Lung (tissue), 12 donors: Measurements from ENCODE around the gene LGALSL. TPM values are rescaled to one million over a fixed set of nuclear protein-coding genes. Genes with fewer than 3 reads are reported as not detected.

Experiments
- ATAC-seq: fragments of 200-7000 bp; cut with Tn5 transposase; one replicate; pipeline ENCODE4 v1.9.1; 2020; ENCODE audit warnings: moderate number of reproducible peaks; ENCODE audit not compliant: insufficient read depth, low FRiP score
- DNase-seq, 3 donors: peaks; one replicate each; pipeline ENCODE4 v3.0.0-alpha.2; 2013 to 2017
- H3K27ac ChIP-seq, 2 donors: one replicate each; pipeline ENCODE4 v1.5.1; 2013; ENCODE audit warnings: mild to moderate bottlenecking in 2 of 2, moderate library complexity in 2 of 2, control low read depth in 1 of 2, inconsistent platforms in 1 of 2, low read depth in 1 of 2, low read length in 1 of 2
- H3K27me3 ChIP-seq, 3 donors: one replicate each; pipeline ENCODE4 v1.5.1; 2013; ENCODE audit warnings: low read length in 2 of 3; ENCODE audit not compliant: control insufficient read depth in 3 of 3, insufficient read depth in 3 of 3
- H3K36me3 ChIP-seq, 4 donors: one replicate each; pipeline ENCODE4 v1.5.1; 2013; ENCODE audit warnings: low read length in 4 of 4, mild to moderate bottlenecking in 1 of 4, moderate library complexity in 1 of 4; ENCODE audit not compliant: control insufficient read depth in 4 of 4, insufficient read depth in 4 of 4
- H3K4me1 ChIP-seq, 5 donors: one replicate each; pipeline ENCODE4 v1.5.1; 2013; ENCODE audit warnings: low read length in 5 of 5, mild to moderate bottlenecking in 2 of 5, moderate library complexity in 1 of 5; ENCODE audit not compliant: control insufficient read depth in 5 of 5, insufficient read depth in 5 of 5
- H3K4me3 ChIP-seq: one replicate; pipeline ENCODE4 v1.5.1; 2013; ENCODE audit warnings: mild to moderate bottlenecking, control low read depth, moderate library complexity
- H3K9ac ChIP-seq, 2 donors: one replicate each; pipeline ENCODE4 v1.5.1; 2013; ENCODE audit warnings: low read length in 2 of 2, control low read depth in 1 of 2; ENCODE audit not compliant: insufficient read depth in 1 of 2
- H3K9me3 ChIP-seq, 4 donors: one replicate each; pipeline ENCODE4 v1.5.1; 2013; ENCODE audit warnings: low read length in 3 of 4, mild to moderate bottlenecking in 1 of 4, moderate library complexity in 1 of 4; ENCODE audit not compliant: control insufficient read depth in 4 of 4, insufficient read depth in 3 of 4
- CTCF ChIP-seq: IDR thresholded peaks from 2 replicates; pipeline ENCODE4 v1.5.1; 2012; ENCODE audit warnings: mild to moderate bottlenecking; ENCODE audit errors: control extremely low read depth, extremely low read depth
- WGBS, 2 donors: extraction: QIAGEN DNeasy Blood & Tissue Kit; methylation state at CpG; one replicate each; pipeline ENCODE4 v1.1.7; 2013; 5-methylcytosine and 5-hydroxymethylcytosine counted together
- polyA plus RNA-seq, 2 donors: library from polyadenylated mRNA; stranded (reverse); fragments of 200-250 nt; gene quantifications; one replicate each; pipeline ENCODE4 v1.2.1, GENCODE V29; 2013
- total RNA-seq, 2 donors: library from RNA; depleted of rRNA in 1 of 2; stranded (reverse); fragments of >200 nt in 1 of 2; gene quantifications; one replicate each; pipeline ENCODE4 v1.2.1, GENCODE V29; 2014 to 2021
- donor health status: control.
- donor health status: control.
- donor health status: Bipolar disorder and iron deficiency.
- donor health status: healthy.
- donor health status: DM: yes; HTN: yes; CAD: no.

Gene LGALSL
- total and polyA plus RNA-seq, 4 donors: 9.1 to 30.6 (median 25.9) TPM

DNA sequence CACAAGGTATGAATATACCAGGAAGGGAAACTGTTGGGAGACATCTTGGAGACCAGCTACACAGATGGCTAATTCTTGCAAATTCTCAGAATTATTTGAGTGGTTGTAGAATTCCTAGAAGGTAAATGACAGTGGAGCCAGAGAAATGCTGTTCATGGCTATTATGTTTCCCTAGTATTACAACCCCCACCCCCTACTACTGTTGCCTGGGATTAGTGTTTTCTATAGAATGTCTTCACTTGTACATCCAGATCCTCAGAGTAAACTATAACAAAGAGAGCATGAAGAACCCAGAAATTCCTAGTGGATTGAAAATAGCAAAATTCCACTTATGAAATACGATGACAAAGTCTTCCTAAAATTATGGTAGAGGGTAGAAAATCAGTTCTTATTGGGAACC is 15.3 kb downstream of the LGALSL start:
- peaks cover 0 to 4% (median 0%) of the 10 kb centered on the region in 5 donors for H3K4me1 ChIP-seq

DNA sequence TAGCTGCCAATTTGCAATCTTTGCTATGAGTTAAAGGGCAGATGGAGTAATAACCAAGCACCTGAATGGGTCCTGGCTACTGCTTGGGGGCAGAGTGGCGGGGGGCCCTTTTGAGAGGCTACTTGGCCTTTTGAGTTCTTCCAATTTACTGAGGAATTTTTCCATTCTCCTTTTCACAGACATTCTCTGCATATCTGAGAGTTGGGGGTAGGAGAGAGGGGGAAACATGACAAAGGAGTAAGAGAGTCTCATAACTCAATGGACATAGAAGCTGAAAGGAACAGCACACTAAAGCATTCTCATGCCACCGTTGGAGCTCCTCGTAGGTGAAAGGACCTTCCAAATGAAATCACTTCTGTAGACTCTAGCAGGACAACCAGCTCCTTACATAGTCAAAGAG is 16.1 kb downstream of the LGALSL start:
- no peak overlapping the region for H3K9ac ChIP-seq
- ATAC-seq (no peak), DNase-seq (no peak)
- no peak overlapping the region for H3K4me3 ChIP-seq
- no peaks in the 10 kb centered on the region for H3K36me3 ChIP-seq
- no peaks in the 10 kb centered on the region for H3K9me3 ChIP-seq
- no peak overlapping the region for H3K27ac ChIP-seq
- peaks cover 0 to 4% (median 0%) of the 10 kb centered on the region in 5 donors for H3K4me1 ChIP-seq
- no peaks in the 10 kb centered on the region for H3K27me3 ChIP-seq
- 88 to 90% methylated on average over 3 of the region's 3 CpGs for WGBS, 2 donors
- TF ChIP-seq CTCF: no peak

More for the DNA sequence above, 15.3 kb downstream of the LGALSL start:
- WGBS, 2 donors: 89 to 91% methylated on average over 1 of the region's 1 CpG
- Histone ChIP-seq H3K27ac (no peak overlapping the region), H3K27me3 (no peaks in the 10 kb centered on the region), H3K9ac (no peak overlapping the region), H3K36me3 (no peaks in the 10 kb centered on the region), H3K9me3 (no peaks in the 10 kb centered on the region), H3K4me3 (no peak overlapping the region)
- DNase-seq: no peak
- ATAC-seq: no peak
- no peak for TF ChIP-seq CTCF

DNA sequence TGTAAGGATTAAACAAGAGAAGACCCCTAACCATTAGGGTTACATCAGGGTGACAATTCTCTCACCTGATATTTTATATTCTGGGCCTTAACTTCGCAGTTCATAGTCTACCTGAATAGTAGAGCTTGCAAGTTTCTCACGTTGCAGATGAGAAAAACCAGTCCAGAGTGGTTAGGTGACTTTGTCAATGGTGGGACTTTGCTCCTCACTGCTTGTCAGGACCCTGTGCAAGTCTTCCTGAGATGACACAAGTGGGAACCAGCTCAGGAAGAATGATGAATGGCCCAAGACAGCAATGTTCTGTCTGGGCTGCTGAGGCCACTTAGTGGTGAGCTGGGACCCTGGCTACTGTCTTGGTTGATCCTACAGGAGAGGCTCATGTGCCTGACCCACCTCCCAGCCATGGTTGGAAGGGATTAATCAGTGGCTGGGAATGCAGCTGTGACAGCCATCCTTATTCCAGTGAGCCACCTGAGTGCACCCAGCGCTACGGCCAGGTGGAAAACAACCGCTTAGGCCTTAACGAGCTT is 16.9 kb downstream of the LGALSL start:
- TF ChIP-seq CTCF: no peak
- H3K9ac ChIP-seq: no peak overlapping the region

DNA sequence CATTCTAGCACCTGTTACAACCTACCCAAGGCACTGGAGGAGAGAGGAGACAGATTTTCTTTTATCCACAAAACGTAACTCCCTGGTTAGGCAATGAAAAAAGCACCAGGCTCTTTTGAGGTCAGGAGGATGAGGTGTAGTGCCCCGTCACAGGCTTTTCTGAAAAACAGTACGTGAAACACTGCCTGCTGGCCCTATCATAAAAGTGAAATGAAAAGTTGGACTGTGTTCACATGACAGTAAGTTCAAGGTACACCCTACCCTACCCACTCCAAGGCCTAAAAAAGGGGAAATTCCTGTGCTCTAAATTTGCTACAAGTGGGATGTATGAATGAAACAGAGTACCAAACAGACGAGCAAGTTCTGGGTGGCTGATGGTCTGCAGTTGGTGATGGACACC is 17.6 kb downstream of the LGALSL start:
- no peak for TF ChIP-seq CTCF
- H3K9ac ChIP-seq: no peak overlapping the region
- 89 to 91% methylated on average over 4 of the region's 4 CpGs for WGBS, 2 donors
- peaks cover 0 to 4% (median 0%) of the 10 kb centered on the region in 5 donors for H3K4me1 ChIP-seq
- H3K27ac ChIP-seq: no peak overlapping the region
- no peak for DNase-seq
- no peaks in the 10 kb centered on the region for H3K27me3 ChIP-seq
- no peaks in the 10 kb centered on the region for H3K36me3 ChIP-seq
- H3K4me3 ChIP-seq: no peak overlapping the region
- no peaks in the 10 kb centered on the region for H3K9me3 ChIP-seq
- ATAC-seq: no peak

More for the DNA sequence above, 16.9 kb downstream of the LGALSL start:
- ATAC-seq (no peak), DNase-seq (no peak)
- H3K27ac ChIP-seq: no peak overlapping the region
- H3K4me1 ChIP-seq: peaks cover 0 to 4% (median 0%) of the 10 kb centered on the region in 5 donors
- no peaks in the 10 kb centered on the region for H3K36me3 ChIP-seq
- H3K27me3 ChIP-seq: no peaks in the 10 kb centered on the region
- H3K9me3 ChIP-seq: no peaks in the 10 kb centered on the region
- 97 to 98% methylated on average over 6 of the region's 6 CpGs for WGBS, 2 donors
- no peak overlapping the region for H3K4me3 ChIP-seq
